H1 (cell line): ENCODE measurements around the gene ZNF488.

Source experiments
- CTCF ChIP-seq, 3 experiments: IDR thresholded peaks; 1 replicate in 2 of 3; 2 replicates in 1 of 3; pipeline versions ENCODE4 v1.5.1 to v1.6.1; 2011; ENCODE audit warnings: low read length in 3 of 3, mild to moderate bottlenecking in 3 of 3, inconsistent platforms in 2 of 3, low read depth in 1 of 3, moderate library complexity in 1 of 3; ENCODE audit not compliant: insufficient read depth in 1 of 3; ENCODE audit errors: control extremely low read depth in 1 of 3
- POLR2A ChIP-seq, 2 experiments: IDR thresholded peaks; 1 replicate in 1 of 2; 2 replicates in 1 of 2; pipeline ENCODE4 v1.6.1; 2011; ENCODE audit warnings: low read depth in 2 of 2, low read length in 2 of 2, mild to moderate bottlenecking in 2 of 2; ENCODE audit errors: control extremely low read depth in 1 of 2
- RFX5 ChIP-seq: IDR thresholded peaks from 2 replicates; pipeline ENCODE4 v1.6.1; 2011; ENCODE audit warnings: low read depth, low read length, improper control_type of control experiment, borderline replicate concordance
- SP1 ChIP-seq: IDR thresholded peaks from 2 replicates; pipeline ENCODE4 v1.6.1; 2011; ENCODE audit warnings: low read depth, low read length
- USF2 ChIP-seq: IDR thresholded peaks from 2 replicates; pipeline ENCODE4 v1.6.1; 2011; ENCODE audit warnings: low read length, improper control_type of control experiment
- ZNF274 ChIP-seq: IDR thresholded peaks from 2 replicates; pipeline ENCODE4 v1.7.0; 2012; ENCODE audit warnings: low read length, borderline replicate concordance; ENCODE audit errors: extremely low read depth

- TF ChIP-seq POLR2A (IDR thresholded peaks at IDR 0.05; ENCODE audit: control extremely low read depth in 1 of 2, low read depth in 2 of 2, low read length in 2 of 2) (no peak), ZNF274 (no peak), SP1 (no peak), USF2 (no peak), CTCF (IDR thresholded peaks at IDR 0.05; ENCODE audit: control extremely low read depth in 1 of 3, insufficient read depth in 1 of 3, low read depth in 1 of 3, low read length in 3 of 3) (no peak), RFX5 (no peak)
Measured at GRCh38 chr10:47406870-47407691, 23.0 kb upstream of the ZNF488 start.
